Tibial nerve (tissue), 4 donors: ENCODE results near the gene NCOA3. TPM values are rescaled to one million over a fixed set of nuclear protein-coding genes. Genes with fewer than 3 reads are reported as not detected.
"Not testable (repeated sequence)": the region's sequence is repeated elsewhere in the genome, so short reads cannot be mapped to it uniquely, and the experiment has no call there.

Experiments
- DNase-seq, 2 donors: peaks; one replicate each; pipeline ENCODE4 v3.0.0-alpha.2; 2019; ENCODE audit warnings: low spot score in 2 of 2
- H3K27ac ChIP-seq, 4 donors: fragments of 200-600 bp; sonication (generic) in 3 of 4; one replicate each; pipeline ENCODE4 v1.5.1; 2017 to 2019; ENCODE audit warnings: mild to moderate bottlenecking in 1 of 4
- H3K27me3 ChIP-seq, 2 donors: fragments of 200-600 bp; sonication (generic) in 1 of 2; one replicate each; pipeline versions ENCODE4 v1.5.1 to v1.6.0; 2017 to 2019
- H3K36me3 ChIP-seq, 3 donors: fragments of 200-600 bp; sonication (generic); one replicate each; pipeline ENCODE4 v1.5.1; 2018 to 2019
- H3K4me1 ChIP-seq, 4 donors: fragments of 200-600 bp; sonication (generic) in 3 of 4; one replicate each; pipeline ENCODE4 v1.5.1; 2017 to 2019
- H3K4me3 ChIP-seq, 4 donors: fragments of 200-600 bp; sonication (generic) in 3 of 4; one replicate each; pipeline ENCODE4 v1.5.1; 2017 to 2019; ENCODE audit warnings: mild to moderate bottlenecking in 1 of 4, moderate library complexity in 1 of 4
- H3K9me3 ChIP-seq, 4 donors: fragments of 200-600 bp; sonication (generic) in 3 of 4; one replicate each; pipeline ENCODE4 v1.5.1; 2017 to 2019
- EP300 ChIP-seq, 2 donors: sonication (generic); formaldehyde crosslinking; IDR thresholded peaks; one replicate each; pipeline ENCODE4 v1.6.1; 2017; ENCODE audit warnings: antibody characterized with exemption in 2 of 2, mild to moderate bottlenecking in 1 of 2
- POLR2A ChIP-seq, 2 donors: fragments of 450-650 bp; IDR thresholded peaks; one replicate each; pipeline ENCODE4 v1.6.1; 2017; ENCODE audit warnings: antibody characterized with exemption in 2 of 2, mild to moderate bottlenecking in 2 of 2, moderate library complexity in 2 of 2
- WGBS, 2 donors: methylation state at CpG; one replicate each; pipeline ENCODE4 v1.1.5; 2018; 5-methylcytosine and 5-hydroxymethylcytosine counted together
- total RNA-seq, 4 donors: library from RNA; depleted of rRNA; stranded (reverse); fragments of >200 nt; gene quantifications; one replicate each; pipeline ENCODE4 v1.1.0, GENCODE V29; 2016
- TF ChIP-seq, protein P1 (sequence below), 5 experiments: fragments of 200-600 bp in 3 of 5; fragments of 450-650 bp in 2 of 5; sonication (generic) in 3 of 5; IDR thresholded peaks; one replicate each; pipeline ENCODE4 v1.5.1; 2016 to 2019; ENCODE audit warnings: antibody characterized with exemption in 5 of 5, mild to moderate bottlenecking in 3 of 5, moderate library complexity in 2 of 5

Gene NCOA3
- total RNA-seq, 4 donors from 2014 or later = 38.0 to 48.9 (median 40.7) TPM

- Histone ChIP-seq H3K27me3 (no peaks in the 10 kb centered on the region), H3K27ac (no peak overlapping the region), H3K4me1 (peaks cover 0 to 6% (median 0%) of the 10 kb centered on the region in 4 donors), H3K4me3 (no peak overlapping the region), H3K36me3 (no peaks in the 10 kb centered on the region), H3K9me3 (no peaks in the 10 kb centered on the region)
- WGBS, 2 donors = 81 to 88% methylated on average over 7 of the region's 7 CpGs
- DNase-seq = no peak
- TF ChIP-seq, protein P1, sequence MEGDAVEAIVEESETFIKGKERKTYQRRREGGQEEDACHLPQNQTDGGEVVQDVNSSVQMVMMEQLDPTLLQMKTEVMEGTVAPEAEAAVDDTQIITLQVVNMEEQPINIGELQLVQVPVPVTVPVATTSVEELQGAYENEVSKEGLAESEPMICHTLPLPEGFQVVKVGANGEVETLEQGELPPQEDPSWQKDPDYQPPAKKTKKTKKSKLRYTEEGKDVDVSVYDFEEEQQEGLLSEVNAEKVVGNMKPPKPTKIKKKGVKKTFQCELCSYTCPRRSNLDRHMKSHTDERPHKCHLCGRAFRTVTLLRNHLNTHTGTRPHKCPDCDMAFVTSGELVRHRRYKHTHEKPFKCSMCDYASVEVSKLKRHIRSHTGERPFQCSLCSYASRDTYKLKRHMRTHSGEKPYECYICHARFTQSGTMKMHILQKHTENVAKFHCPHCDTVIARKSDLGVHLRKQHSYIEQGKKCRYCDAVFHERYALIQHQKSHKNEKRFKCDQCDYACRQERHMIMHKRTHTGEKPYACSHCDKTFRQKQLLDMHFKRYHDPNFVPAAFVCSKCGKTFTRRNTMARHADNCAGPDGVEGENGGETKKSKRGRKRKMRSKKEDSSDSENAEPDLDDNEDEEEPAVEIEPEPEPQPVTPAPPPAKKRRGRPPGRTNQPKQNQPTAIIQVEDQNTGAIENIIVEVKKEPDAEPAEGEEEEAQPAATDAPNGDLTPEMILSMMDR (IDR thresholded peaks at IDR 0.05) = no peak
- TF ChIP-seq POLR2A (IDR thresholded peaks at IDR 0.05) (no peak), EP300 (IDR thresholded peaks at IDR 0.05) (no peak)
Measured at GRCh38 chr20:47455133-47456040, 46.3 kb upstream of the NCOA3 start.

GRCh38 chr20:47456041-47456537, 45.6 kb upstream of the NCOA3 start:
- no peaks in the 10 kb centered on the region for H3K36me3 ChIP-seq
- DNase-seq = no peak
- H3K27ac ChIP-seq = no peak overlapping the region
- H3K4me1 ChIP-seq = peaks cover 0 to 6% (median 0%) of the 10 kb centered on the region in 4 donors
- H3K27me3 ChIP-seq = no peaks in the 10 kb centered on the region
- TF ChIP-seq EP300 (IDR thresholded peaks at IDR 0.05) = no peak
- TF ChIP-seq POLR2A (IDR thresholded peaks at IDR 0.05) = no peak
- TF ChIP-seq, protein P1 (IDR thresholded peaks at IDR 0.05) = no peak
- 84 to 86% methylated on average over 8 of the region's 8 CpGs for WGBS, 2 donors
- no peak overlapping the region for H3K4me3 ChIP-seq
- H3K9me3 ChIP-seq = no peaks in the 10 kb centered on the region

DNA sequence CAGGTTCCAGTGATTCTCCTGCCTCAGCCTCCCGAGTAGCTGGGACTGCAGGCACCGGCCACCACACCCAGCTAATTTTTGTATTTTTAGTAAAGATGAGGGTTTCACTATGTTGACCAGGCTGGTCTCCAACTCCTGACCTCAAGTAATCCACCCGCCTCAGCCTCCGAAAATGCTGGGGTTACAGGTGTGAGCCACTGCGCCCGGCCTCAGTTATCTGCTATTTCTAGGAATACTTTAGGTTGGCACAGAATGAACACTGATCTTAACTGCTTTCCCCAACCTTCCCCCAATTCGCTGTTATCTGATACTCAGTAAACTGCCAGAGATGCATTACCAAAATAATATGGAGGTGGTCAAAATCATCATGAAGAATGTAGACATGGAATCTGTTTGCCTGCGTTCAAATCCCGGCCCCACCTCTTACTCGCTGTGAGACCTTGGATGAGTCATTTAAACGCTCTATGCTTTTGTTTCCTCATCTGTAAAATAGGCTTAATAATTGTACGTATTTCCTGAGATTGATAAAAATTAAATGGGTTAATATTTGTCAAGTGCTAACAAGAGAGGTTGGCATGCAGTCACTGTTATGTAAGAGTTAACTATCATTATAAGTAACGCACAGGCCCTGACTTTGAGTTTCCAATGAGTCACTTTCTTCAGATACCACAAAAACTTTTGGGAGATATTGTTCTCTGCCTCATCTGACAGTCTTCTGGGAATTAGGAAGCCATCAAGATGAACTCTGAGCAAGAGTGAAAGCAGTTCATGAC, 44.5 kb upstream of the NCOA3 start:
- no peak overlapping the region for H3K4me3 ChIP-seq
- H3K4me1 ChIP-seq = peaks cover 0 to 6% (median 0%) of the 10 kb centered on the region in 4 donors
- H3K27me3 ChIP-seq = no peaks in the 10 kb centered on the region
- no peaks in the 10 kb centered on the region for H3K9me3 ChIP-seq
- no peak overlapping the region for H3K27ac ChIP-seq
- no peak for DNase-seq
- 89 to 92% methylated on average over 13 of the region's 13 CpGs for WGBS, 2 donors
- no peaks in the 10 kb centered on the region for H3K36me3 ChIP-seq
- TF ChIP-seq, protein P1 (IDR thresholded peaks at IDR 0.05) = no peak
- TF ChIP-seq EP300 (IDR thresholded peaks at IDR 0.05) (no peak), POLR2A (IDR thresholded peaks at IDR 0.05) (no peak)

GRCh38 chr20:47458280-47459050, 43.2 kb upstream of the NCOA3 start:
- not testable (repeated sequence) for H3K4me3 ChIP-seq, H3K9me3 ChIP-seq, DNase-seq, H3K4me1 ChIP-seq, H3K27me3 ChIP-seq, H3K27ac ChIP-seq, H3K36me3 ChIP-seq
- 92 to 93% methylated on average over 8 of the region's 8 CpGs for WGBS, 2 donors

DNA sequence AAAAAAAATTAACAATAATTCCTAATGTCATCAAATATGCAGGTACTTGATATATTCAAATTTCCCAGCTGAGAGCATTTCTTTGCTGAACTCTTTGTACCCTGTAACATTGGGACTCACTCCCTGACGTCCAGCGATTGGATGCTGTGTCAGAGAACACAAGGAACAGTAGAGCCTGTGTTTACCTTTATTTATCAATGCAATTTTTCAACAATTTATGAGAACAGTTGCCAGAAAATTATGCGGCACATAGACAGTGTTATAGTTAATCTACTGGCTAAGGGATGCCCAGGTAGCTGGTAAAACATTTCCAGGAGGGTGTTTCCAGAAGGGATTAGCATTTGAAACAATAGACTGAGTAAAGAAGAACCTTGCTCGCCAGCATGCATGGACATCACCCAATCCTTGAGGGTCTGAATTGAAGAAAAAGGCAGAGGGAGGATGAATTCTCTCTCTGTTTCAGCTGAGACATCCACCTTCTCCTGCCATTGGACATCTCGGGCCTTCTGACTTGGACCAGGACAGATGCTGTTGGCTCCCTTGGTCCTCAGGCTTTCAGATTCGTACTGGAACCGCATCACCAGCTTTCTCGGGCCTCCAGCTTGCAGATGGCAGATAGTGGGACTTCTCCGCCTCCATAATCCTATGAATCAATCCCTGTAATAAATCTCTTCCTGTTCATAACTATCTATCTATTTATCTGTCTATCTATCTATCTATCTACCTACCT, 42.2 kb upstream of the NCOA3 start:
- Histone ChIP-seq H3K27me3 (no peaks in the 10 kb centered on the region), H3K4me1 (peaks cover 0 to 12% (median under 1%) of the 10 kb centered on the region in 4 donors), H3K36me3 (no peaks in the 10 kb centered on the region), H3K9me3 (no peaks in the 10 kb centered on the region), H3K27ac (no peak overlapping the region), H3K4me3 (no peak overlapping the region)
- TF ChIP-seq, protein P1 (IDR thresholded peaks at IDR 0.05) = no peak
- no peak for TF ChIP-seq EP300 (IDR thresholded peaks at IDR 0.05)
- TF ChIP-seq POLR2A (IDR thresholded peaks at IDR 0.05) = no peak
- 84 to 85% methylated on average over 9 of the region's 9 CpGs for WGBS, 2 donors
- no peak for DNase-seq

DNA sequence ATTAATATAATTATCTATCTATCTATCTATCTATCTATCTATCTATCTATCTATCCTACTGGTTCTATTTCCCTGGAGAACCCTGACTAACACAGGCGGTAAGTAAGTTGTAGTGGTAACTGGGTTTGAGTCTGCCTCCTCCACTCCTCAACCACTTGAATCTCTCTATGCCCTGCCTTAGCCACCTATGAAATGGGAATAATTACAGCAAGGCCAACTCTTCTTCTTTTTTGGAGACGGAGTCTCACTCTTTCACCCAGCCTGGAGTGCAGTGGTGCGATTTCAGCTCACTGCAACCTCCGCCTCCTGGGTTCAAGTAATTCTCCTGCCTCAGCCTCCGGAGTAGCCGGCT, 41.0 kb upstream of the NCOA3 start:
- H3K27me3 ChIP-seq, H3K9me3 ChIP-seq, H3K4me3 ChIP-seq, DNase-seq, H3K27ac ChIP-seq, H3K36me3 ChIP-seq: not testable (repeated sequence)
- peaks cover 0 to 22% (median 4%) of the 10 kb centered on the region in 4 donors for H3K4me1 ChIP-seq
- WGBS, 2 donors = 95 to 96% methylated on average over 6 of the region's 6 CpGs
